AG09319 (cell line): ENCODE results near the gene BICDL2.
A peak's percentile ranks its signal among the peaks of the same experiment; 100 is the strongest.

ENCODE experiments used
- DNase-seq: peaks from one replicate; pipeline ENCODE4 v3.0.0-alpha.2; 2010; ENCODE audit warnings: low read depth; ENCODE audit errors: extremely low read depth
- CTCF ChIP-seq: IDR thresholded peaks from 2 replicates; pipeline ENCODE4 v1.5.1; 2011; ENCODE audit warnings: low read depth, mild to moderate bottlenecking, inconsistent platforms, low read length, moderate library complexity

Gene BICDL2

DNA sequence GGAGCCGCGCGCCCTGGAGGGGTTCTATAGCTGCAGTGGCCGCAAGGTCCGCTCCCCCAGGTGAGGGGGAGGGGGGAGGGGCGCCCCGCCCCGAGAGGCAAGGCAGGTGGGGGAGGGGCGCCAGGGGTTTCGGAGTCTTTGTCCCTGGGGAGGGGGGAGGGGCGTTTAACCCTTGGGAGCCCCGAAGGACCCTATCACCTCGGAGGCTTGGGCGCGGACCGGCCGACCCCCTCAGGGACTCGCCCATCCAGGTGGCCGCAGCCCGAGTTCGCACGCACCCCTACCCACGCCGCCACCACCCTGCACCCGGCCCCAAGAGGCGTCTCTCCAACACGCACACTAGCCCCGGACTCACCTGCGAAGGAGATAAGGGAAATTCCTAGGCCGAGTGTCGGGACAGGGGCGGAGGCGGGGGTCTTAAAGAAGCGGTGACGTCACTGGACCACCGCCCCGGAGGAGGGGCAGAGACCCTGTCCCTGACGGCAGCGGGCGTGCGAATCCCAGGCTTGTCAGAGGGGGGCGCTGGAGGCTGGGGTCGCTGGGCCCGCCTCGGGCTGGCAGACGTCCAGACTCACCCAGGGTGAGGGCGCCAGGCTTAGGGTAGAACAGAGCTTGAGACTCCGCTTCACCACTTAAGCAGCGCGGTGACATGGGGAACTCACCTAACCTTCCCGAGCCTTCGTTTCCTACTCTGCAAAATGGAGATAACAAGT, 18.8 kb downstream of the BICDL2 start, which contains the start of gene CLDN6:
Gene CLDN6, minus strand, starts transcription at position 390 of the 713 bp plus-strand sequence. CDS start 2,162 bp downstream, outside the sequence.
- TF ChIP-seq CTCF: peak; percentile 10
- DNase-seq: no peak

- no peak for TF ChIP-seq CTCF
Observed at GRCh38 chr16:3017344-3017743, 19.4 kb downstream of the BICDL2 start.

GRCh38 chr16:3015865-3016521, 20.8 kb downstream of the BICDL2 start:
- DNase-seq: no peak
- no peak for TF ChIP-seq CTCF

More at GRCh38 chr16:3017344-3017743, 19.4 kb downstream of the BICDL2 start:
- DNase-seq: no peak

DNA sequence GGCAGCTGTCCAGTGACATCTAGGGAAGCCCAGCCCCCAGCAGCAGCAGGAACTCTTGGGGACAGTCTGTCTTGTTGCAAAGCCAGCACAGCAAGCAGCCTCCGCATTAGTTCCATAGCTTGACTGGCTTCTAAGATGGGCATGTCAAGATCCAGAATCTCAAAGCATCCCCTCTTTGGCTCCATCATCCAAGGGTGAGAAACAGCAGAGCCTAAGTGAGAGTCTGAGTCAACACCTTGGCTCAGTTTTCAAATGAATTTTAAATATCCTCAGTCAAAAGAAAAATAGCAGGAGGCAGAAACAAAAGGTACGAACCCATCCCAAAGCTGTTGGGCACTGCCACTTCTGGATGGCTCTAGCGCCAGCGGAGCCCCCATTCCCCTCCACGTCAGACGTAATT, 21.8 kb downstream of the BICDL2 start:
- no peak for DNase-seq
- no peak for TF ChIP-seq CTCF

GRCh38 chr16:3013998-3014690, 22.6 kb downstream of the BICDL2 start:
- DNase-seq: no peak
- no peak for TF ChIP-seq CTCF

GRCh38 chr16:3013491-3013951, 23.2 kb downstream of the BICDL2 start:
- TF ChIP-seq CTCF: no peak
- no peak for DNase-seq

- TF ChIP-seq CTCF: no peak
- DNase-seq: no peak
Observed at GRCh38 chr16:3012828-3013420, 23.8 kb downstream of the BICDL2 start, which contains the start of gene CLDN9. TSS of gene CLDN9 (plus strand) at chr16:3012923. CDS start at chr16:3013363, 440 bp downstream.
